ENCODE measurements around the gene NRAS. TPM values are rescaled to one million over a fixed set of nuclear protein-coding genes. Genes with fewer than 3 reads are reported as not detected.

The NRAS gene
- total RNA-seq, 1 experiment from 2014 or later: 29.1 TPM

- Mint-ChIP-seq H3K36me3 (ENCODE audit: insufficient read depth, unreplicated experiment) (peaks cover 47% of the 10 kb centered on the region), H3K4me3 (ENCODE audit: low read depth, unreplicated experiment) (no peak overlapping the region), H3K27ac (ENCODE audit: unreplicated experiment) (no peak overlapping the region), H3K4me1 (ENCODE audit: low read depth, unreplicated experiment) (peaks cover 6% of the 10 kb centered on the region), H3K27me3 (ENCODE audit: unreplicated experiment) (no peaks in the 10 kb centered on the region), H3K9me3 (ENCODE audit: low read depth, unreplicated experiment) (no peaks in the 10 kb centered on the region)
- intact Hi-C loops (cut with micrococcal nuclease; ENCODE audit: unreplicated experiment): no loop called here
- no peak for DNase-seq
- BruUV-seq (replicated peaks): no TSS peak
- TF ChIP-seq CTCF (IDR thresholded peaks at IDR 0.05; ENCODE audit: unreplicated experiment): no peak
- CTCF ChIA-PET: no interaction called here
Measured at GRCh38 chr1:114745291-114745690, 28.7 kb upstream of the NRAS start.

GRCh38 chr1:114741963-114742746, 25.6 kb upstream of the NRAS start:
- H3K27ac Mint-ChIP-seq (ENCODE audit: unreplicated experiment): no peak overlapping the region
- no peak overlapping the region for H3K4me3 Mint-ChIP-seq (ENCODE audit: low read depth, unreplicated experiment)
- H3K36me3 Mint-ChIP-seq (ENCODE audit: insufficient read depth, unreplicated experiment): peaks cover 25% of the 10 kb centered on the region
- CTCF ChIA-PET: no interaction called here
- intact Hi-C loops (cut with micrococcal nuclease; ENCODE audit: unreplicated experiment): no loop called here
- no peaks in the 10 kb centered on the region for H3K27me3 Mint-ChIP-seq (ENCODE audit: unreplicated experiment)
- no peaks in the 10 kb centered on the region for H3K4me1 Mint-ChIP-seq (ENCODE audit: low read depth, unreplicated experiment)
- TF ChIP-seq CTCF (IDR thresholded peaks at IDR 0.05; ENCODE audit: unreplicated experiment): no peak
- DNase-seq: no peak
- no TSS peak for BruUV-seq (replicated peaks)
- H3K9me3 Mint-ChIP-seq (ENCODE audit: low read depth, unreplicated experiment): no peaks in the 10 kb centered on the region

- no TSS peak for BruUV-seq (replicated peaks)
- Mint-ChIP-seq H3K9me3 (ENCODE audit: low read depth, unreplicated experiment) (no peaks in the 10 kb centered on the region), H3K27me3 (ENCODE audit: unreplicated experiment) (no peaks in the 10 kb centered on the region), H3K4me3 (ENCODE audit: low read depth, unreplicated experiment) (no peak overlapping the region), H3K36me3 (ENCODE audit: insufficient read depth, unreplicated experiment) (peaks cover 34% of the 10 kb centered on the region), H3K4me1 (ENCODE audit: low read depth, unreplicated experiment) (peaks cover 10% of the 10 kb centered on the region), H3K27ac (ENCODE audit: unreplicated experiment) (no peak overlapping the region)
- no peak for TF ChIP-seq CTCF (IDR thresholded peaks at IDR 0.05; ENCODE audit: unreplicated experiment)
- no peak for DNase-seq
- intact Hi-C loops (cut with micrococcal nuclease; ENCODE audit: unreplicated experiment): no loop called here
- CTCF ChIA-PET: no interaction called here
Measured at GRCh38 chr1:114740331-114740730, 23.8 kb upstream of the NRAS start.

- BruUV-seq (replicated peaks): no TSS peak
- TF ChIP-seq CTCF (IDR thresholded peaks at IDR 0.05; ENCODE audit: unreplicated experiment): no peak
- H3K36me3 Mint-ChIP-seq (ENCODE audit: insufficient read depth, unreplicated experiment): peaks cover 36% of the 10 kb centered on the region
- no peak overlapping the region for H3K4me3 Mint-ChIP-seq (ENCODE audit: low read depth, unreplicated experiment)
- no peak for DNase-seq
- CTCF ChIA-PET: no interaction called here
- H3K27me3 Mint-ChIP-seq (ENCODE audit: unreplicated experiment): no peaks in the 10 kb centered on the region
- intact Hi-C loops (cut with micrococcal nuclease; ENCODE audit: unreplicated experiment): no loop called here
- peaks cover 10% of the 10 kb centered on the region for H3K4me1 Mint-ChIP-seq (ENCODE audit: low read depth, unreplicated experiment)
- H3K27ac Mint-ChIP-seq (ENCODE audit: unreplicated experiment): no peak overlapping the region
- no peaks in the 10 kb centered on the region for H3K9me3 Mint-ChIP-seq (ENCODE audit: low read depth, unreplicated experiment)
Measured at GRCh38 chr1:114737314-114737849, 20.8 kb upstream of the NRAS start.

Data from Calu3 (cell line).